Measurements from ENCODE around the gene SOX30. TPM values are rescaled to one million over a fixed set of nuclear protein-coding genes. Genes with fewer than 3 reads are reported as not detected.

SOX30 gene
- total RNA-seq, 1 donor from 2014 or later, result 0.17 TPM

- H3K27me3 Mint-ChIP-seq (ENCODE audit: insufficient read depth, low read depth), result peaks cover 6% of the 10 kb centered on the region
- Histone ChIP-seq H4K20me1 (ENCODE audit: low read depth) (no peaks in the 10 kb centered on the region), H3K4me2 (no peak overlapping the region), H3F3A (ENCODE audit: low read depth) (no peaks in the 10 kb centered on the region), H3K79me2 (ENCODE audit: low read depth) (no peaks in the 10 kb centered on the region), H3K9me3 (ENCODE audit: low read depth) (peaks cover 7% of the 10 kb centered on the region), H3K4me3 (no peak overlapping the region), H3K4me1 (no peaks in the 10 kb centered on the region), H3K27me3 (no peaks in the 10 kb centered on the region), H3K36me3 (no peaks in the 10 kb centered on the region), H3K27ac (no peak overlapping the region), H2AFZ (replicated peaks) (no peak overlapping the region), H3K9ac (no peak overlapping the region)
- H3K36me3 Mint-ChIP-seq, result peaks cover 3% of the 10 kb centered on the region
- H3K9me3 Mint-ChIP-seq, result peaks cover 31% of the 10 kb centered on the region
- TF ChIP-seq EZH2 (IDR thresholded peaks at IDR 0.05), result no peak
- TF ChIP-seq CTCF (IDR thresholded peaks at IDR 0.05), result no peak
- no peak for TF ChIP-seq EZH2phosphoT487 (IDR thresholded peaks at IDR 0.05)
- no peak overlapping the region for H3K4me3 Mint-ChIP-seq
- no peak overlapping the region for H3K27ac Mint-ChIP-seq
- no peak for DNase-seq (ENCODE audit: low spot score)
- no peaks in the 10 kb centered on the region for H3K4me1 Mint-ChIP-seq
Measured at GRCh38 chr5:157658893-157659292, 6.7 kb upstream of the SOX30 start.

- Histone ChIP-seq H3K27ac (no peak overlapping the region), H3K9ac (no peak overlapping the region), H3K9me3 (ENCODE audit: low read depth) (peaks cover 7% of the 10 kb centered on the region), H3K27me3 (no peaks in the 10 kb centered on the region), H3K4me2 (no peak overlapping the region), H4K20me1 (ENCODE audit: low read depth) (no peaks in the 10 kb centered on the region), H3K4me3 (no peak overlapping the region), H3K4me1 (no peaks in the 10 kb centered on the region), H3F3A (ENCODE audit: low read depth) (no peaks in the 10 kb centered on the region), H3K36me3 (no peaks in the 10 kb centered on the region), H2AFZ (replicated peaks) (no peak overlapping the region), H3K79me2 (ENCODE audit: low read depth) (no peaks in the 10 kb centered on the region)
- Mint-ChIP-seq H3K4me1 (no peaks in the 10 kb centered on the region), H3K27ac (no peak overlapping the region), H3K27me3 (ENCODE audit: insufficient read depth, low read depth) (peaks cover 6% of the 10 kb centered on the region), H3K9me3 (peaks cover 41% of the 10 kb centered on the region), H3K36me3 (peaks cover 3% of the 10 kb centered on the region), H3K4me3 (no peak overlapping the region)
- TF ChIP-seq EZH2 (IDR thresholded peaks at IDR 0.05), result no peak
- no peak for TF ChIP-seq EZH2phosphoT487 (IDR thresholded peaks at IDR 0.05)
- TF ChIP-seq CTCF (IDR thresholded peaks at IDR 0.05), result no peak
- DNase-seq (ENCODE audit: low spot score), result no peak
Measured at GRCh38 chr5:157657516-157657915, 5.3 kb upstream of the SOX30 start.

- TF ChIP-seq CTCF (IDR thresholded peaks at IDR 0.05) (no peak), EZH2phosphoT487 (IDR thresholded peaks at IDR 0.05) (no peak), EZH2 (IDR thresholded peaks at IDR 0.05) (no peak)
- no peaks in the 10 kb centered on the region for H3K4me1 ChIP-seq
- peaks cover 6% of the 10 kb centered on the region for H3K27me3 Mint-ChIP-seq (ENCODE audit: insufficient read depth, low read depth)
- H3K4me2 ChIP-seq, result no peak overlapping the region
- H3K27me3 ChIP-seq, result no peaks in the 10 kb centered on the region
- H3K27ac Mint-ChIP-seq, result no peak overlapping the region
- H3K9ac ChIP-seq, result no peak overlapping the region
- H3K4me1 Mint-ChIP-seq, result peaks cover 2% of the 10 kb centered on the region
- H3K9me3 Mint-ChIP-seq, result peaks cover 28% of the 10 kb centered on the region
- no peak overlapping the region for H3K4me3 ChIP-seq
- H3K27ac ChIP-seq, result no peak overlapping the region
- H3K9me3 ChIP-seq (ENCODE audit: low read depth), result no peaks in the 10 kb centered on the region
- H2AFZ ChIP-seq (replicated peaks), result no peak overlapping the region
- H3F3A ChIP-seq (ENCODE audit: low read depth), result no peaks in the 10 kb centered on the region
- peak; percentile 17 for DNase-seq (ENCODE audit: low spot score)
- H3K36me3 ChIP-seq, result no peaks in the 10 kb centered on the region
- no peaks in the 10 kb centered on the region for H3K79me2 ChIP-seq (ENCODE audit: low read depth)
- no peaks in the 10 kb centered on the region for H3K36me3 Mint-ChIP-seq
- H3K4me3 Mint-ChIP-seq, result no peak overlapping the region
- H4K20me1 ChIP-seq (ENCODE audit: low read depth), result no peaks in the 10 kb centered on the region
Measured at GRCh38 chr5:157651623-157652376, 438 bp downstream of the SOX30 start.
